ENCODE results near the gene MREG.

The MREG gene, protein sequence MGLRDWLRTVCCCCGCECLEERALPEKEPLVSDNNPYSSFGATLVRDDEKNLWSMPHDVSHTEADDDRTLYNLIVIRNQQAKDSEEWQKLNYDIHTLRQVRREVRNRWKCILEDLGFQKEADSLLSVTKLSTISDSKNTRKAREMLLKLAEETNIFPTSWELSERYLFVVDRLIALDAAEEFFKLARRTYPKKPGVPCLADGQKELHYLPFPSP

GRCh38 chr2:216013080-216013909 lies at the start of gene MREG:
TSS of gene MREG (minus strand) at chr2:216013551. CDS start at chr2:216013327, 224 bp downstream.
- peak; percentile 90 for DNase-seq

DNA sequence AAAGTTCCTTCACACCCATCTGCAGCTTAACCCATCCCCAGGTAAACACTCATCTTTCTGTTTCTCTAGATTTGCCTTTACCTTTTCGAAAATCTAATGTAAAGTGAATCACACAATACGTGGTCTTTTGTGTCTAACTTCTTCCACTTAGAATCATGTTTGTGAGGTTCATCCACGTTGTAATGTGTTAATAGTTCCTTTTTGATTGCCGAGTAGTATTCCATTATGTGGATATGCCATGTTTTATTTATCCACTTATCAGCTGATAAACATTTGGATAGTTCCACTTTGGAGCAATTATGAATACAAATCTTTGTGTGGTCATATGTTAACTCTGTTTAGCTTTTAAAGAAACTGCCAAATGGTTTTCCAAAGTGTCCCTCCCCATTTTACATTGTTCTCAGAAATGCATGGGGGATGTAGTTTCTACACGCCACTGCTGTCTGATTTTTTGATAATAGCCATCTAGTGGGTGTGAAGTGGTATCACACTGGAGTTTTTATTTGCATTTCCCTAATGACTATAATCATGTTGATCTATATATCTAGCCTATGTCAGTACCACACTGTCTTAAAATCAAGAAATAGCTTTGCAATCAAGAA lies 46.0 kb upstream of the MREG start:
- no peak for DNase-seq

GRCh38 chr2:216057688-216058193 lies 44.4 kb upstream of the MREG start:
- DNase-seq: no peak

DNA sequence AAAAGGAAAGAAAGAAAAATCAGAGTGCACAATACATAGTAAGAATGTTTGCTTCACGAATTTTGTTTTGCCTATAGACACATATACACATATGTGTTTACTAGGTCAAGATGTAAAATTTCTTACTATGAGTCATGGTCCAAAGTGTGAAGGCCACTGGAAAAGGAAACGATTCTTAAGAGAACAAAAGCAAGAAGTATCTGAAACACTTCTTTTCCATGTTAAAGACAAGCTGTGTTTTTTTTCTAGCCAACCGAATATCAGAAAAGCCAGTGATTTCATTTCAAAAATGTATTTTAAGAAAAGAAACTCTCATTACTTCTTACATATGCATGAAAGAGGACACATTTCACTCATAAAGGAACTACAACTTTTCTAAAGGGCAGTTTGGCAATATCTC lies 43.4 kb upstream of the MREG start:
- DNase-seq: no peak

DNA sequence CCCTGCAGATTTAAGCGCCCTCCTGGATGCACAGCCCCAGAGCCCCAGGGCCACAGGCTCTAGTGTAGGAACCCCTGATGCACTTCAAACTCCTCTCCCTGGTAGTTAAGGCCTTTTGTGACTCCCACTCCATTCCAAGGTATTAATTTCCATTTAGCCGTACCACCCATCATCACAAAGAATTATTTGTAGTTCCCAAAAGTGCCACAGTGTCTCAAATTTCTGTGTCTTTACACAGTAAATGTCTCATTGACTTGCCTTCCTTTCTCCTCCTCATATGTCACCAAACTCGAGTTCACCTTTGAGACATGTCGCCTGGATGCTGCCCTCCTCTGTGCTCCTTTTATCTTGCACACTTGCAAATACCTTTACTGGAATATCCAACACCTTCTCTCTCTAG lies 42.3 kb upstream of the MREG start:
- DNase-seq: no peak

DNA sequence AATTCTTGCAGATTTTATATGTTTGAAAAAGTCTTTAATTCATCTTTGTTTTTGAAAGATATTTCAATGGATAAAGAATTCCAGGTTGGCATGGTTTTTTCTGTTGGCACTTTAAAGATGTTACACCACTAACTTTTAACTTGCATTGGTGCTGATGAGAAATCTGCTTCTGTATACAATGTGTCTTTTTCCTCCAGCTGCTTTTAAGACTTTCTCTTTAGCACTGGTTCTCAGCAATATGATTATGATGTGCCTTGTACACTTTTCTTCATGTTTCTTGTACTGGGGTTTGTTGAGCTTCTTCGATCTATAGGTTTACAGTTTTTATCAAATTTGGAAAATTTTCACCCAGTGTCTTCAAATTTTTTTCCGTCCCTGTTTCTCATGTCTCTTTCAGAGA lies 39.1 kb upstream of the MREG start:
- DNase-seq: no peak

DNA sequence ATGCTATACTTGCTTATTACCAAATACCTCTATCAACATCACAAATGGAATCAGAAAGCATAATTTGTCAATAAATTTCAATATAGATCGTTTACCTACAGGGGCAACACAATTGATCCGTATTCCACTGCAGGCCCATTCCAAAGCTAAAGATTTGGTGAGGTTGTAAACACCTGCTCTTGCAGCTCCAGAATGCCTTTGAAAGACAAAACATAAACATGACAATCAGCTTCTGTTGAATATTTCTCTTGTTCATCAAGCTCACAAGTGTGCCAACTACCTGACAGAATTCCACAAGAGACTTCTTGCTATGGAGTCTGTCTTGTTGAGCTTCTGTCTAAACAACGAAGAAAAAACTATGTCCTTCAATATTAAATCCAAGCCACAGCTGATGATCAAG lies 38.0 kb upstream of the MREG start:
- DNase-seq: no peak

DNA sequence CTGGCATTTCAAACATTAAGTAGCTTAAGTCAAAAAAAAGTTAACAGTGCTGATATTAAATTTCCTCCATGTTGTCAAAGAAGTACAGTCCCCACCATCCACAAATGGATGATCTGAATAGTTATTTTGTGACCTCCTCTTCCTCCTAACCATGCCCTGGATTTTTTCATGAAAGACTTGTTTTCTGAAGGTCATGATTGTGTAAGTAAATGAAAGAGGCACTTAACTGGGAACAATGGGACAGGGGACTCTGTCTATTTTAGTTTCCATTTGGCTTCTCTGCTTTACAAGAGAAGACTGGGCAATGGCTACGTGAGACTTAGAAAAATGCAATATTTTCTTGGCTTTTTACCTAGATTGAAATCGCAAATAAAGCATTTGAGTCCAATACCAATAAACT lies 36.1 kb upstream of the MREG start:
- DNase-seq: no peak

DNA sequence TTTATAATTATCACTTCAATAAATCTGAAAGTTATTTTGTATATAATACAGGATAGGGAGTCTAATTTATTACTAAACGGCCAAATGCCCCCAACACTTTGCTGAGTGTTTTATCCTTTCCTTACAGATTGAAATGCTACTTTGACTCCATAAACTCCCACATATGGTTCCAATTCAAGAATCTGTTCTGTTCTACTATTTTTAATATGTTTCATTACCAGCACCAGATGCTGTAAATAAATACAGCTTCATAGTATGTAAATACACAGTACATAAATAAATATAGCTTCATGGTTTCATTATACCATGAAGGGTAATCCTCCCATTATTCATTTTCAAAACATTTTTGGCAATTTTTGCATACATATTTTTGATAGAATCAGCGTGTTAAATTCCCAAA lies 34.0 kb upstream of the MREG start:
- DNase-seq: no peak

DNA sequence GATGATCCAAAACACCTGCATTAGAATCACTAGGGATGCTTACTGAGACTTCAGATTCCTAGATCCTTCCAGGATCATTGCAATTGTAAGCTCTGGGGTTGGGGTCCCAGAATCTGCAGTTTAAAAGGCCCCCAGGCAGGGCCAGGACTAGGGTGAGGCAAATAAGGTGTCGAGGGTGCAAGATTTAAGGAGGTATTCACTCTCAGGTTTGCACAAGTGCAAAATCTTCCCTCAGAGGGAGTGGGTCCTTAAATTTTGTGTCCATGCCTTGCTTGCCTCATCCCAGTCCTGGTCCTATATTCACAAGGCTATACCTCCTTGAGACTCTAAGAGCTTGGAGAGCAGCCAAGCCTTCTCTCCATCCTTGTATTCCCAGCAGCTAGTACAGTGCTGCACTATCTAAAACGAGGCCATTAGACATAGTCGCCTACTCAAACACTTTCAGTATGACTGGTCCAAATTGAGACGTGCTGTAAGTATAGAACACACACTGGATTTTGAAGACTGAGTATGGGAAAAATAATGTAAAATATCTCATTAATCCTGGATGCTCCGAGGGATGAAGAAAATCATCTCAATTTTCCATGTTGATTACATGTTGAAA lies 31.6 kb upstream of the MREG start:
- peak; percentile 3 for DNase-seq

- no peak for DNase-seq
These were observed 30.6 kb upstream of the MREG start for GRCh38 chr2:216043949-216044348.

GRCh38 chr2:216041438-216041837 lies 28.1 kb upstream of the MREG start:
- no peak for DNase-seq

- no peak for DNase-seq
These were observed 26.6 kb upstream of the MREG start for GRCh38 chr2:216039918-216040317.

- DNase-seq: peak; percentile 61
These were observed 20.7 kb upstream of the MREG start for GRCh38 chr2:216034065-216034464.

GRCh38 chr2:216033403-216033802 lies 20.1 kb upstream of the MREG start:
- no peak for DNase-seq

DNA sequence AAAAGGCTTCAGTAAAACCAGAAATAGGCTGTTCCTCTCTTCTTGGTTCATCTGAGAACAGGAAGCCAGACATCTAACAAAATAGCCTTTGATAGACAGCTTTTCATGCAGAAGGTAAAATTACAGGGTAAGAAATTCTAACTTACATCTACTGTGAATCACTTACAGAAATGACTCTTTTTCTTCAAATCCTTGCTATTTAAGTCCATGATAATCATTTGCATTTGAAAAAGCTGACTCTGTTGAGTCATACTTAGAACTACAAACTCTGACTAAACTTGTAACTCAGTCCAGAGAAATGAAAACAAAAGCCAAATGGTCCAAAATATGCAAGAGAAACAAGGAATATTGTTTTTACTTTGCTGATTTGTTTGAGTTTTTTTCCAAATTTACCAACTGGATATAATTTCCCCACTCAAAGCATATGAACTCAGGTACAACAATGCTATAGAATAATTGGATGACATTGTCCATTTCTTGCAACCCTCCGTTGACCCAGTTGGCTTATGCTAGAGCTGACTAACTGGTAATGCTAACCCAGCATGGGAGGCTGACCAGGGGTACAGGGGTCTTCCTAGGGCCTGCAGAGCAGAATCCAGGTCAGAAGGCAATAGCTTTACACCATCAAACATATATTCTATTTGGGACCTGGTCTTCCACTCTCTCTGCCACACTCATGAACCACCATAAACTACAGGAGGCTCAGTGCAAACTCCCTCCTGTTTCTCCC lies 18.8 kb upstream of the MREG start:
- DNase-seq: no peak

DNA sequence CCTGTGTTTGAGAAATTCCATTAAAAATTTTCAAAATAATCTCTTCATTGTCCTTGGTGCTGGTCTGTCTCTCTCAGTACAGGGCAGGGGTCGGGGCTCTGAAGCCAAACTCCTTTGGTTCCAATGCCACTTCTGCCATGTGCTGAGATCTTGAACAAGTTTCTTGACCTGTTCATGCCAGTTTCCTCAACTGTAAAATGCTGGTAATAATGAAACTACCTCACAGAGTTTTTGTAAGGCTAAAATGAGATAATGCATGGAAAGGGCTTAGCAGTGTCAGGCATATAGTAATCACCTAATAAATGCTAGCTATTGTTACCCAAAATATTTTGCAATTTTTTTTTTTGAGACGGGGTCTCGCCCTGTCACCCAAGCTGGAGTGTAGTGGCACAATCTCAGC lies 16.9 kb upstream of the MREG start:
- no peak for DNase-seq

GRCh38 chr2:216029416-216030129 lies 16.2 kb upstream of the MREG start:
- DNase-seq: no peak

- DNase-seq: no peak
These were observed 11.5 kb upstream of the MREG start for GRCh38 chr2:216024779-216025336.

- peak; percentile 49 for DNase-seq
These were observed 9.8 kb upstream of the MREG start for GRCh38 chr2:216023055-216023648.
